Aorta (tissue), 5 donors: ENCODE results near the gene LY6G6D. TPM values are rescaled to one million over a fixed set of nuclear protein-coding genes. Genes with fewer than 3 reads are reported as not detected.

Experiments
- ATAC-seq: fragments of 200-7000 bp; cut with Tn5 transposase; one replicate; pipeline ENCODE4 v1.9.1; 2022; ENCODE audit warnings: moderate library complexity; ENCODE audit not compliant: low FRiP score
- DNase-seq, 2 donors: peaks; one replicate each; pipeline ENCODE4 v3.0.0-alpha.2; 2020
- H3K27ac ChIP-seq, 2 donors: one replicate each; pipeline ENCODE4 v1.5.1; 2013; ENCODE audit warnings: low read length in 2 of 2, mild to moderate bottlenecking in 2 of 2, moderate library complexity in 2 of 2, control low read depth in 1 of 2, inconsistent platforms in 1 of 2, low read depth in 1 of 2
- H3K27me3 ChIP-seq, 2 donors: one replicate each; pipeline ENCODE4 v1.6.1; 2013; ENCODE audit warnings: control low read depth in 1 of 2, low read length in 1 of 2, mild to moderate bottlenecking in 1 of 2, moderate library complexity in 1 of 2; ENCODE audit not compliant: insufficient read depth in 2 of 2, control insufficient read depth in 1 of 2
- H3K36me3 ChIP-seq, 2 donors: one replicate each; pipeline ENCODE4 v1.6.1; 2013; ENCODE audit warnings: control low read depth in 1 of 2, low read length in 1 of 2, mild to moderate bottlenecking in 1 of 2; ENCODE audit not compliant: insufficient read depth in 2 of 2, control insufficient read depth in 1 of 2
- H3K4me1 ChIP-seq, 2 donors: one replicate each; pipeline ENCODE4 v1.6.1; 2013; ENCODE audit warnings: low read length in 2 of 2, control low read depth in 1 of 2, mild to moderate bottlenecking in 1 of 2, moderate library complexity in 1 of 2; ENCODE audit not compliant: insufficient read depth in 2 of 2, control insufficient read depth in 1 of 2
- H3K4me3 ChIP-seq, 2 donors: one replicate each; pipeline ENCODE4 v1.5.1; 2013; ENCODE audit warnings: low read length in 2 of 2, control low read depth in 1 of 2, mild to moderate bottlenecking in 1 of 2
- H3K9me3 ChIP-seq: one replicate; pipeline ENCODE4 v1.6.1; 2013; ENCODE audit warnings: mild to moderate bottlenecking, low read length; ENCODE audit not compliant: control insufficient read depth
- WGBS, 2 donors: extraction: QIAGEN DNeasy Blood & Tissue Kit; methylation state at CpG; one replicate each; pipeline ENCODE4 v1.1.7; 2013; 5-methylcytosine and 5-hydroxymethylcytosine counted together
- intact Hi-C, 2 donors: fragments of 100-400 bp; cut with DNase I; formaldehyde crosslinking; loops; one replicate each; pipeline versions ENCODE4 v1.14.2 to v1.15.0; 2022
- long read RNA-seq, 2 donors: library from polyadenylated mRNA; unstranded; transcript quantifications; one replicate each; pipeline ENCODE4 v2.0.0, GENCODE V29; 2020 to 2021
- polyA plus RNA-seq, 2 donors: library from polyadenylated mRNA; stranded (reverse); fragments of 200-250 nt; gene quantifications; one replicate each; pipeline ENCODE4 v1.2.3, GENCODE V29; 2013
- total RNA-seq, 2 donors: library from RNA; stranded (reverse); fragmentation: NEBNext Ultra II Directional; extraction: Animal tissue kit (Norgen Biotek cat#: 25700); gene quantifications; one replicate each; pipeline ENCODE4 v1.2.1, GENCODE V29; 2021
- donor health status: healthy with polysubstance abuse.
- donor health status: Bipolar disorder and iron deficiency.
- donor health status: DM: no; HTN: no; CAD: no.
- donor health status: DM: no; HTN: no; CAD: no.
- donor health status: DM: yes; HTN: yes; CAD: no.

LY6G6D gene
- total RNA-seq, result not detected
- not detected for polyA plus RNA-seq
- long read RNA-seq, donor 1, result 0 reads
- long read RNA-seq, donor 2, result 0 reads

GRCh38 chr6:31715022-31715958 is at the start of gene LY6G6D:
Gene LY6G6D (plus strand): TSS chr6:31715348. CDS start chr6:31715356, 8 bp downstream.
- WGBS, 2 donors, result 43 to 58% methylated on average over 16 of the region's 16 CpGs
- Histone ChIP-seq H3K4me3 (no peak within 1 kb of the TSS), H3K9me3 (no peaks in the 10 kb centered on the region), H3K4me1 (no peaks in the 10 kb centered on the region), H3K27me3 (no peaks in the 10 kb centered on the region), H3K27ac (no peak within 1 kb of the TSS), H3K36me3 (no peaks in the 10 kb centered on the region)
- ATAC-seq (no peak), DNase-seq (no peak)
- intact Hi-C loops, result no loop called here

- Histone ChIP-seq H3K27ac (peak within 1 kb of the TSS; percentile 49 to 86), H3K27me3 (no peaks in the 10 kb centered on the region), H3K4me1 (no peaks in the 10 kb centered on the region), H3K4me3 (peak within 1 kb of the TSS; percentile 55 to 77), H3K36me3 (peaks cover 0 to 11% of the 10 kb centered on the region in 2 donors), H3K9me3 (no peaks in the 10 kb centered on the region)
- WGBS, 2 donors, result 0 to 1% methylated on average over 63 of the region's 63 CpGs
- DNase-seq, result peak; percentile 99
- intact Hi-C loops, result loop anchor here in 1 of 2 donors (5.0 kb wide), 1 partner anchor 127 kb away; no protein-coding TSS in a partner anchor
- peak; percentile 95 for ATAC-seq
Observed at GRCh38 chr6:31665501-31666336, 49.4 kb upstream of the LY6G6D start, which contains the start of gene CSNK2B. Gene CSNK2B (plus strand): TSS chr6:31666080. CDS start chr6:31666832, 752 bp downstream.

GRCh38 chr6:31666337-31666965 is 48.7 kb upstream of the LY6G6D start:
- Histone ChIP-seq H3K27me3 (no peaks in the 10 kb centered on the region), H3K27ac (peak overlapping the region in 1 of 2 donors; percentile 43), H3K9me3 (no peaks in the 10 kb centered on the region), H3K4me3 (peak overlapping the region; percentile 55 to 77), H3K4me1 (no peaks in the 10 kb centered on the region), H3K36me3 (peaks cover 0 to 11% of the 10 kb centered on the region in 2 donors)
- ATAC-seq, result no peak
- no peak for DNase-seq
- intact Hi-C loops, result loop anchor here in 1 of 2 donors (5.0 kb wide), 1 partner anchor 126 kb away; no protein-coding TSS in a partner anchor
- WGBS, 2 donors, result 5 to 6% methylated on average over 15 of the region's 15 CpGs

GRCh38 chr6:31669676-31670075 is 45.5 kb upstream of the LY6G6D start, which contains the start of gene LY6G5B:
Gene LY6G5B (plus strand): TSS chr6:31669976. CDS start chr6:31670951, 975 bp downstream.
- no peak for DNase-seq
- H3K27me3 ChIP-seq, result no peaks in the 10 kb centered on the region
- no peak for ATAC-seq
- no peaks in the 10 kb centered on the region for H3K9me3 ChIP-seq
- intact Hi-C loops, result loop anchor here in 1 of 2 donors (5.0 kb wide), 1 partner anchor 123 kb away; no protein-coding TSS in a partner anchor
- H3K4me3 ChIP-seq, result no peak within 1 kb of the TSS
- no peaks in the 10 kb centered on the region for H3K4me1 ChIP-seq
- no peak within 1 kb of the TSS for H3K27ac ChIP-seq
- WGBS, 2 donors, result 81 to 86% methylated on average over 8 of the region's 8 CpGs
- H3K36me3 ChIP-seq, result peaks cover 0 to 12% of the 10 kb centered on the region in 2 donors

GRCh38 chr6:31676322-31676903 is 38.7 kb upstream of the LY6G6D start:
- WGBS, 2 donors, result 72 to 79% methylated on average over 4 of the region's 4 CpGs

GRCh38 chr6:31676904-31677303 is 38.2 kb upstream of the LY6G6D start:
- Histone ChIP-seq H3K27me3 (no peaks in the 10 kb centered on the region), H3K36me3 (peaks cover 0 to 1% of the 10 kb centered on the region in 2 donors), H3K4me1 (no peaks in the 10 kb centered on the region), H3K27ac (no peak overlapping the region), H3K4me3 (no peak overlapping the region), H3K9me3 (no peaks in the 10 kb centered on the region)
- 52 to 60% methylated on average over 6 of the region's 6 CpGs for WGBS, 2 donors
- DNase-seq (no peak), ATAC-seq (no peak)
- intact Hi-C loops, result no loop called here

More at GRCh38 chr6:31676322-31676903, 38.7 kb upstream of the LY6G6D start:
- DNase-seq (no peak), ATAC-seq (no peak)
- Histone ChIP-seq H3K9me3 (no peaks in the 10 kb centered on the region), H3K4me3 (no peak overlapping the region), H3K27ac (no peak overlapping the region), H3K27me3 (no peaks in the 10 kb centered on the region), H3K4me1 (no peaks in the 10 kb centered on the region), H3K36me3 (peaks cover 0 to 1% of the 10 kb centered on the region in 2 donors)
- intact Hi-C loops, result no loop called here

- H3K4me1 ChIP-seq, result no peaks in the 10 kb centered on the region
- WGBS, 2 donors, result 73 to 76% methylated on average over 8 of the region's 8 CpGs
- ATAC-seq (no peak), DNase-seq (no peak)
- H3K27me3 ChIP-seq, result no peaks in the 10 kb centered on the region
- no peak overlapping the region for H3K27ac ChIP-seq
- intact Hi-C loops, result no loop called here
- no peaks in the 10 kb centered on the region for H3K36me3 ChIP-seq
- no peaks in the 10 kb centered on the region for H3K9me3 ChIP-seq
- no peak overlapping the region for H3K4me3 ChIP-seq
Observed at GRCh38 chr6:31677955-31678354, 37.2 kb upstream of the LY6G6D start.
